Neural progenitor cell (in vitro differentiated cells): Measurements from ENCODE around the gene ADGRD1. TPM values are rescaled to one million over a fixed set of nuclear protein-coding genes. Genes with fewer than 3 reads are reported as not detected.

ENCODE experiments used
- DNase-seq: peaks from one replicate; pipeline ENCODE4 v3.0.0-alpha.2; 2016; ENCODE audit warnings: low spot score
- H2AFZ ChIP-seq: fragments of 200-600 bp; sonication (generic); replicated peaks from 2 replicates; pipeline ENCODE4 v1.6.1; 2016; ENCODE audit warnings: antibody characterized with exemption
- H3F3A ChIP-seq: fragments of 200-600 bp; sonication (generic); 2 replicates; pipeline ENCODE4 v1.6.1; 2016; ENCODE audit warnings: antibody characterized with exemption, low read depth
- H3K27ac ChIP-seq: fragments of 200-600 bp; sonication (generic); 2 replicates; pipeline ENCODE4 v1.5.1; 2016; ENCODE audit warnings: mild to moderate bottlenecking
- H3K27me3 ChIP-seq: fragments of 200-600 bp; sonication (generic); 2 replicates; pipeline ENCODE4 v1.6.1; 2016; ENCODE audit warnings: mild to moderate bottlenecking, moderate library complexity
- H3K36me3 ChIP-seq: fragments of 200-600 bp; sonication (generic); 2 replicates; pipeline ENCODE4 v1.5.1; 2016
- H3K4me1 ChIP-seq: fragments of 200-600 bp; sonication (generic); 2 replicates; pipeline ENCODE4 v1.6.1; 2016; ENCODE audit warnings: mixed run types
- H3K4me2 ChIP-seq: fragments of 200-600 bp; sonication (generic); 2 replicates; pipeline ENCODE4 v1.6.1; 2016
- H3K4me3 ChIP-seq: fragments of 200-600 bp; sonication (generic); 2 replicates; pipeline ENCODE4 v1.5.1; 2016
- H3K79me2 ChIP-seq: fragments of 200-600 bp; sonication (generic); 2 replicates; pipeline ENCODE4 v1.6.1; 2016; ENCODE audit warnings: low read depth
- H3K9ac ChIP-seq: fragments of 200-600 bp; sonication (generic); 2 replicates; pipeline ENCODE4 v1.6.1; 2016
- H3K9me3 ChIP-seq: fragments of 200-600 bp; sonication (generic); 2 replicates; pipeline ENCODE4 v1.5.1; 2016; ENCODE audit warnings: low read depth
- H4K20me1 ChIP-seq: fragments of 200-600 bp; sonication (generic); 2 replicates; pipeline ENCODE4 v1.6.1; 2016; ENCODE audit warnings: low read depth
- H3K27ac Mint-ChIP-seq: 3 replicates; pipeline ENCODE4 v1.8.0; 2021; ENCODE audit warnings: mixed read lengths
- H3K27me3 Mint-ChIP-seq: 2 replicates; pipeline ENCODE4 v1.8.0; 2022; ENCODE audit warnings: low read depth, mild to moderate bottlenecking, inconsistent platforms, moderate library complexity, mixed read lengths; ENCODE audit not compliant: insufficient read depth
- H3K36me3 Mint-ChIP-seq: 3 replicates; pipeline ENCODE4 v1.8.0; 2021; ENCODE audit warnings: mixed read lengths
- H3K4me1 Mint-ChIP-seq: 3 replicates; pipeline ENCODE4 v1.8.0; 2021; ENCODE audit warnings: mixed read lengths
- H3K4me3 Mint-ChIP-seq: 3 replicates; pipeline ENCODE4 v1.8.0; 2021; ENCODE audit warnings: mild to moderate bottlenecking, moderate library complexity, mixed read lengths
- H3K9me3 Mint-ChIP-seq: 3 replicates; pipeline ENCODE4 v1.8.0; 2020; ENCODE audit warnings: mixed read lengths
- CTCF ChIP-seq: fragments of 200-600 bp; sonication (generic); IDR thresholded peaks from 2 replicates; pipeline ENCODE4 v1.5.1; 2017; ENCODE audit warnings: antibody characterized with exemption, mild to moderate bottlenecking
- EZH2 ChIP-seq: fragments of 200-600 bp; sonication (generic); IDR thresholded peaks from 2 replicates; pipeline ENCODE4 v1.6.1; 2017; ENCODE audit warnings: antibody characterized with exemption, mild to moderate bottlenecking, moderate library complexity
- EZH2phosphoT487 ChIP-seq: fragments of 200-600 bp; sonication (generic); IDR thresholded peaks from 2 replicates; pipeline ENCODE4 v1.6.1; 2017; ENCODE audit warnings: antibody characterized with exemption
- total RNA-seq: library from RNA; depleted of rRNA; stranded (reverse); fragments of >200 nt; gene quantifications from 2 replicates; pipeline ENCODE4 v1.2.3, GENCODE V29; 2015; ENCODE audit warnings: low replicate concordance

Gene ADGRD1
- total RNA-seq, 1 donor from 2014 or later = not detected

DNA sequence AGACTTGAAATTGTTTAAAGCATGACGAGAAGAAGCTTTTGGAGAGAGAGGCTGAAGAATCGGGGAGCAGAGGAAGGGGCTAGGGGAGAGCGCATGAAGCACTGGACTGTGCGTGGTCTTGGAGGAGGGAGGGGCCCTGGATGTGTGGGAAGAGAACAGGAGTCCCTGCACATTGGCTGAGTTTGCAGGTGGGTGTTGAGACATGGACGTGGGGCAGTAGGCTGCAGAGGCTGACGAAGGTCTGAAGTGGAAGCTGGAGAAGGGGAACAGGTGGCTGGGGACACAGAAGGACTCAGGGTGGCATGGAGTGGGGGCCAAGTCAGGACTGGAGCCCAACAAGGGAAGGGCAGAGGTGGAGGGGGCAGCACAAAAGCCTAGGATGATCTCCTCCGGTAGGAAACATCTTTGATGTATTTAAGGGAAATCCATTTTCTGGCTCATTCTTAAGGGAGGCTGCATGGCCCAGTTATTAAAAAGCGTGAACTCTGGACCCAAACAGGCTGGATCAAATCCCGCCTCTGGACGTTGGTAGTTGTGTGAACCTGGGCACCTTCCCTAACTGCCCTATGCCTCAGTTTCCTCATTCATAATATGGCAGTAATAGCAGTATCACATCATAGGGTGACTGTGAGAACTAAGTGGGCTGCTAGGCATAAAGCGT is 29.0 kb downstream of the ADGRD1 start:
- Mint-ChIP-seq H3K9me3 (no peaks in the 10 kb centered on the region), H3K4me3 (no peak overlapping the region), H3K27me3 (peaks cover 19% of the 10 kb centered on the region), H3K36me3 (no peaks in the 10 kb centered on the region), H3K4me1 (peaks cover 19% of the 10 kb centered on the region), H3K27ac (no peak overlapping the region)
- Histone ChIP-seq H3K4me3 (no peak overlapping the region), H3K27ac (no peak overlapping the region), H3K79me2 (no peaks in the 10 kb centered on the region), H3K9ac (no peak overlapping the region), H4K20me1 (no peaks in the 10 kb centered on the region), H2AFZ (no peak overlapping the region), H3K4me2 (no peak overlapping the region), H3K4me1 (no peaks in the 10 kb centered on the region), H3F3A (no peaks in the 10 kb centered on the region), H3K36me3 (no peaks in the 10 kb centered on the region), H3K27me3 (no peaks in the 10 kb centered on the region), H3K9me3 (no peaks in the 10 kb centered on the region)
- TF ChIP-seq EZH2 (no peak), CTCF (no peak), EZH2phosphoT487 (no peak)
- DNase-seq = no peak

DNA sequence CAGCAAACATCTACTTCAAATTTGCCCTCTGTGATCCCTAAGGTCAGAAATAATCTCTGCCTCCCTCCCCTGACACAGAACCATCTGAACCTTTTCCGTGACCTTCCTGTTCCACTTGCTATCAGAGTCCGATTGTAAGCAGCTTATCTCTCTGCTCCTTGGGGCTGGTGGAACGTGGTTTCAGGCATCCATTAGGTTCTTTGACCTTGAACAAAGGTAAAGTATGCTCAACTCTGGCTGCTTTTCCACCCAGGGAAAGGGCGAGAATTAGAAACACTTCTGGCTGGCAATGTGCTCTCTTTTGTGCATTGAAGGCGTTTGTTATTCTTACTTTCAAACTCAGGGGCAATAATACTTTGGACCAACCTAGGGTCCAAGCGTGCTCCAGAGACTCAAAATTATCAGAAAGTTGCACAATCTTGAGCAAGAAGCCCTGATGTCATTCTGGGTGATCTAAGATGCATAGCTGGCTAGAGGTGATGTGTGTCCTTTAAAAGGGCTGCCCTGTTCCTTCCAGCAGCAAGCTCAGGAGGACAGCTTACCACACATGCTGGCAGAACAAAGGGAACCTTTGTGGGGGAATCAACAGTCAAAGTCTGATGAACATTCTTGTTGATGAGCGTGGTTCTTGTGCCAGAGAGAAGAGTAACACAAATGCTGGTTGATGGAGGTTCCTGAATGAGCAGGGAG is 29.8 kb downstream of the ADGRD1 start:
- H3K4me3 Mint-ChIP-seq = no peak overlapping the region
- H3K27me3 Mint-ChIP-seq = peaks cover 19% of the 10 kb centered on the region

GRCh38 chr12:130984183-130985058 is 30.7 kb downstream of the ADGRD1 start:
- DNase-seq = no peak
- no peak overlapping the region for H3K4me3 Mint-ChIP-seq
- no peaks in the 10 kb centered on the region for H3K36me3 Mint-ChIP-seq
- no peaks in the 10 kb centered on the region for H3K27me3 ChIP-seq
- H3K27me3 Mint-ChIP-seq = peaks cover 18% of the 10 kb centered on the region
- no peaks in the 10 kb centered on the region for H3K9me3 ChIP-seq
- no peak overlapping the region for H3K27ac Mint-ChIP-seq
- peaks cover 17% of the 10 kb centered on the region for H3K4me1 Mint-ChIP-seq
- H3K4me2 ChIP-seq = no peak overlapping the region
- H3K79me2 ChIP-seq = no peaks in the 10 kb centered on the region
- no peak overlapping the region for H3K27ac ChIP-seq
- H3K36me3 ChIP-seq = no peaks in the 10 kb centered on the region
- H3K9ac ChIP-seq = no peak overlapping the region
- H3K4me3 ChIP-seq = no peak overlapping the region
- no peak overlapping the region for H2AFZ ChIP-seq
- no peak for TF ChIP-seq CTCF
- TF ChIP-seq EZH2 = no peak
- no peaks in the 10 kb centered on the region for H3K9me3 Mint-ChIP-seq
- H4K20me1 ChIP-seq = no peaks in the 10 kb centered on the region
- H3F3A ChIP-seq = no peaks in the 10 kb centered on the region
- no peaks in the 10 kb centered on the region for H3K4me1 ChIP-seq

More for the DNA sequence above, 29.8 kb downstream of the ADGRD1 start:
- H3K36me3 Mint-ChIP-seq = no peaks in the 10 kb centered on the region
- Histone ChIP-seq H3F3A (no peaks in the 10 kb centered on the region), H3K27ac (no peak overlapping the region), H3K4me3 (no peak overlapping the region), H3K4me1 (no peaks in the 10 kb centered on the region), H2AFZ (no peak overlapping the region), H4K20me1 (no peaks in the 10 kb centered on the region), H3K9me3 (no peaks in the 10 kb centered on the region), H3K9ac (no peak overlapping the region), H3K4me2 (no peak overlapping the region), H3K36me3 (no peaks in the 10 kb centered on the region), H3K27me3 (no peaks in the 10 kb centered on the region), H3K79me2 (no peaks in the 10 kb centered on the region)
- no peak overlapping the region for H3K27ac Mint-ChIP-seq
- no peaks in the 10 kb centered on the region for H3K9me3 Mint-ChIP-seq
- TF ChIP-seq EZH2 = no peak
- TF ChIP-seq EZH2phosphoT487 = no peak
- TF ChIP-seq CTCF = no peak
- H3K4me1 Mint-ChIP-seq = peaks cover 19% of the 10 kb centered on the region
- DNase-seq = no peak
